T-helper 17 cell (primary cell): ENCODE measurements around the gene COBL. TPM values are rescaled to one million over a fixed set of nuclear protein-coding genes. Genes with fewer than 3 reads are reported as not detected.

Experiments
- ATAC-seq: fragments of 150-1000 bp; cut with Tn5 transposase; 2 replicates; pipeline ENCODE4 v1.10.0; 2021; ENCODE audit warnings: mild to moderate bottlenecking, moderate library complexity
- DNase-seq, 3 donors: peaks; one replicate each; pipeline versions ENCODE4 v3.0.0 to v3.0.0-alpha.2; 2020 to 2021
- H3K9me3 ChIP-seq: one replicate; pipeline ENCODE4 v1.7.0; 2013; ENCODE audit warnings: low read length, mild to moderate bottlenecking; ENCODE audit not compliant: control insufficient read depth, poor library complexity, severe bottlenecking
- H3K27ac Mint-ChIP-seq: one replicate; pipeline ENCODE4 v1.8.0; 2022; ENCODE audit warnings: mild to moderate bottlenecking, moderate library complexity, mixed read lengths
- H3K27me3 Mint-ChIP-seq: one replicate; pipeline ENCODE4 v1.8.0; 2022; ENCODE audit warnings: mixed read lengths
- H3K36me3 Mint-ChIP-seq: one replicate; pipeline ENCODE4 v1.8.0; 2022; ENCODE audit warnings: low read depth, mixed read lengths
- H3K4me1 Mint-ChIP-seq: one replicate; pipeline ENCODE4 v1.8.0; 2022; ENCODE audit warnings: mild to moderate bottlenecking, mixed read lengths
- H3K4me3 Mint-ChIP-seq: one replicate; pipeline ENCODE4 v1.8.0; 2022; ENCODE audit warnings: mild to moderate bottlenecking, moderate library complexity, mixed read lengths
- total RNA-seq, 4 donors: library from RNA in 2 of 4; stranded (reverse) in 2 of 4; gene quantifications; one replicate each; pipeline ENCODE4 v1.2.3 and lab custom pipeline; 2022 to 2026

COBL gene
- total RNA-seq, 2 donors from 2014 or later, result not detected

GRCh38 chr7:51256916-51257315 lies 59.7 kb downstream of the COBL start:
- Mint-ChIP-seq H3K27me3 (peaks cover 51% of the 10 kb centered on the region), H3K36me3 (no peaks in the 10 kb centered on the region), H3K4me3 (no peak overlapping the region), H3K27ac (no peak overlapping the region), H3K4me1 (no peaks in the 10 kb centered on the region)
- no peaks in the 10 kb centered on the region for H3K9me3 ChIP-seq
- DNase-seq, result no peak
- ATAC-seq, result no peak

GRCh38 chr7:51256209-51256781 lies 60.3 kb downstream of the COBL start:
- no peaks in the 10 kb centered on the region for H3K9me3 ChIP-seq
- Mint-ChIP-seq H3K27ac (no peak overlapping the region), H3K4me1 (no peaks in the 10 kb centered on the region), H3K36me3 (no peaks in the 10 kb centered on the region), H3K27me3 (peaks cover 51% of the 10 kb centered on the region), H3K4me3 (no peak overlapping the region)
- DNase-seq (no peak), ATAC-seq (no peak)

GRCh38 chr7:51255536-51256208 lies 60.9 kb downstream of the COBL start:
- Mint-ChIP-seq H3K4me3 (no peak overlapping the region), H3K27me3 (peaks cover 47% of the 10 kb centered on the region), H3K36me3 (no peaks in the 10 kb centered on the region), H3K4me1 (no peaks in the 10 kb centered on the region), H3K27ac (no peak overlapping the region)
- H3K9me3 ChIP-seq, result no peaks in the 10 kb centered on the region
- ATAC-seq (no peak), DNase-seq (no peak)

DNA sequence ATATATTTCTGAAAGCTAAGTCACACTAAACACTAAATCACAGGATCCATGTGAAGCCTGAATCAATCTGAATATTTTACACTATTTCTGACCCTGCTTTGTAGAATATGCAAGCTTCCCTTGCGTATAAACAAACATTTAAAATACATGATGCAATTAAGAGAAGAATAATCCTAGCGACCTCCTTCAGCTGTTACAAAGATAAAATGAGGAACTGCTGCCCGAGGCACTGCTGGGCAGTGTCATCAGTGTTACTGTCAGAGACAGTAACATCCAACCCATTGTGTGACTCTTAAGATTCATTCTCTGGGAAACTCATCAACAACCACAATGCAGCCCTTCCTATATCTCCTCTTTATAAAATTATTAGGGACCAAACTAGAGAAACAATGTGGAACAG lies 61.6 kb downstream of the COBL start:
- Mint-ChIP-seq H3K27me3 (peaks cover 47% of the 10 kb centered on the region), H3K4me3 (no peak overlapping the region), H3K27ac (no peak overlapping the region), H3K36me3 (no peaks in the 10 kb centered on the region), H3K4me1 (no peaks in the 10 kb centered on the region)
- H3K9me3 ChIP-seq, result no peaks in the 10 kb centered on the region
- ATAC-seq (no peak), DNase-seq (no peak)

GRCh38 chr7:51253157-51253556 lies 63.5 kb downstream of the COBL start:
- Mint-ChIP-seq H3K36me3 (no peaks in the 10 kb centered on the region), H3K27ac (no peak overlapping the region), H3K27me3 (peaks cover 40% of the 10 kb centered on the region), H3K4me1 (no peaks in the 10 kb centered on the region), H3K4me3 (no peak overlapping the region)
- ATAC-seq (no peak), DNase-seq (no peak)
- H3K9me3 ChIP-seq, result no peaks in the 10 kb centered on the region

DNA sequence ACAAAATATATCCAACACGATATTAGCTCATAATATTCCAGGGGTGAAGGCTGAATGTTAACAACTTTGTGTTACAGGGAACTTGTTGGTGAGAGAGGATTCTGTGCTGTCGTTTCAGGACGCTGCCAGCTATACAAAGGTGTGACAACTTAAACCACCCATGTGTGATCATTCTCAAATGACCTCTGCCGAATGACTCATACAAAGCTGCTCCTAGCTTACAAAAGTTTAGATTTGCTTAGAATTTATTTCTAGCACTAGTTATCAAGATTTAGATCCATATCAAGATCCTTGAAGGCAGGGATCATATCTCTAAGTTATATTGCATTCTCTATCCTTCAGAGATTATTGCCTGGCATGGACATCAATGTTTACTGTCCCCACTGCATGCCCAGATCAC lies 65.3 kb downstream of the COBL start:
- no peak for ATAC-seq

GRCh38 chr7:51250512-51250911 lies 66.1 kb downstream of the COBL start:
- Mint-ChIP-seq H3K27ac (no peak overlapping the region), H3K4me3 (no peak overlapping the region), H3K27me3 (peaks cover 43% of the 10 kb centered on the region), H3K36me3 (no peaks in the 10 kb centered on the region), H3K4me1 (no peaks in the 10 kb centered on the region)
- ATAC-seq (no peak), DNase-seq (no peak)
- H3K9me3 ChIP-seq, result no peaks in the 10 kb centered on the region

More for the DNA sequence above, 65.3 kb downstream of the COBL start:
- H3K27ac Mint-ChIP-seq, result no peak overlapping the region
- DNase-seq, result no peak
- H3K36me3 Mint-ChIP-seq, result no peaks in the 10 kb centered on the region
- H3K4me3 Mint-ChIP-seq, result no peak overlapping the region
- H3K27me3 Mint-ChIP-seq, result peaks cover 45% of the 10 kb centered on the region
- H3K9me3 ChIP-seq, result no peaks in the 10 kb centered on the region
- no peaks in the 10 kb centered on the region for H3K4me1 Mint-ChIP-seq

DNA sequence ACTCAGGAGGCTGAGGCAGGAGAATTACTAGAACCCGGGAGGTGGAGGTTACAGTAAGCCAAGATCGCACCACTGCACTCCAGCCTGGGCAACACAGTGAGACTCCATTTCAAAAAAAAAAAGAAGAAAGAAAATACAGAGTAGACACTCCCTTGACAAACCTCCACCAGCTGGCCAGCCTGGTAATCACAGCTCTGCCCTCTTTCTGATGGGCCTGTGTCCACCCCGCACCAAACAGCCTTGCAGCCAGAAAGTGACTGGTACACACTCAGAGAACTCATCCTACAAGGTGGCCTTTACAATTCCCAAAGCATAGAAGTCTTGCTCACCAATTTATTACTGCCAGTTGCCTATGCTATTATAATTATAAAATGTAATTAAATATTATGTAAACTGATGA lies 66.6 kb downstream of the COBL start:
- no peak for ATAC-seq
- H3K36me3 Mint-ChIP-seq, result no peaks in the 10 kb centered on the region

GRCh38 chr7:51249187-51249945 lies 67.2 kb downstream of the COBL start:
- no peaks in the 10 kb centered on the region for H3K9me3 ChIP-seq
- Mint-ChIP-seq H3K27ac (no peak overlapping the region), H3K36me3 (no peaks in the 10 kb centered on the region), H3K4me3 (no peak overlapping the region), H3K4me1 (no peaks in the 10 kb centered on the region), H3K27me3 (peaks cover 39% of the 10 kb centered on the region)
- DNase-seq, result no peak
- ATAC-seq, result no peak

More for the DNA sequence above, 66.6 kb downstream of the COBL start:
- no peaks in the 10 kb centered on the region for H3K4me1 Mint-ChIP-seq
- no peak overlapping the region for H3K4me3 Mint-ChIP-seq
- H3K9me3 ChIP-seq, result no peaks in the 10 kb centered on the region
- H3K27ac Mint-ChIP-seq, result no peak overlapping the region
- DNase-seq, result no peak
- H3K27me3 Mint-ChIP-seq, result peaks cover 39% of the 10 kb centered on the region

GRCh38 chr7:51246258-51247245 lies 70.1 kb downstream of the COBL start:
- H3K9me3 ChIP-seq, result no peaks in the 10 kb centered on the region
- Mint-ChIP-seq H3K4me1 (no peaks in the 10 kb centered on the region), H3K4me3 (no peak overlapping the region), H3K27me3 (peaks cover 36% of the 10 kb centered on the region), H3K27ac (no peak overlapping the region), H3K36me3 (no peaks in the 10 kb centered on the region)
- DNase-seq (no peak), ATAC-seq (no peak)

- no peaks in the 10 kb centered on the region for H3K9me3 ChIP-seq
- Mint-ChIP-seq H3K4me3 (no peak overlapping the region), H3K4me1 (no peaks in the 10 kb centered on the region), H3K27me3 (peaks cover 34% of the 10 kb centered on the region), H3K27ac (no peak overlapping the region), H3K36me3 (no peaks in the 10 kb centered on the region)
- DNase-seq (no peak), ATAC-seq (no peak)
Measured at GRCh38 chr7:51244885-51245284, 71.7 kb downstream of the COBL start.

DNA sequence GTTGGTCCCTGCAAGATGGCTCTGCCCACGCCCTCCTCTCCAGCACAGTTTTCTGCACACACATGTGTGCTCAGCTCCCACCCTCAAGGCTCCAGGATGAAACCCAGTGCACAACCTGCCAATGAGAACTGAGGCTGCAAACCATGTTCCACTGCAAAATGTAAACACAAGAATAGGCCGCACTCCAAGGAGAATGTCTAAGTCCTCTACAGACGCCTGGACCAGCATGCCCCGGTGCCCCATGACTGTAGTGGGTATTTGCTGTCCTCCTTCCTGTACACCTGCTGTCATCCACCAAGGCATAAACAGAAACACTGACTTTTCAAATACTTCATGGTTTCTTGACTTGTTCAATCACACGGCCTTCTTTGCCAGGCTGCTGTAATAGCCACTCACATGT lies 72.6 kb downstream of the COBL start:
- H3K4me1 Mint-ChIP-seq, result peaks cover 2% of the 10 kb centered on the region

GRCh38 chr7:51243631-51244030 lies 73.0 kb downstream of the COBL start:
- DNase-seq (no peak), ATAC-seq (no peak)
- Mint-ChIP-seq H3K36me3 (no peaks in the 10 kb centered on the region), H3K4me3 (no peak overlapping the region), H3K27ac (no peak overlapping the region), H3K4me1 (peaks cover 2% of the 10 kb centered on the region), H3K27me3 (peaks cover 34% of the 10 kb centered on the region)
- no peaks in the 10 kb centered on the region for H3K9me3 ChIP-seq

More for the DNA sequence above, 72.6 kb downstream of the COBL start:
- ATAC-seq (no peak), DNase-seq (no peak)
- peaks cover 34% of the 10 kb centered on the region for H3K27me3 Mint-ChIP-seq
- H3K4me3 Mint-ChIP-seq, result no peak overlapping the region
- H3K36me3 Mint-ChIP-seq, result no peaks in the 10 kb centered on the region
- H3K27ac Mint-ChIP-seq, result no peak overlapping the region
- no peaks in the 10 kb centered on the region for H3K9me3 ChIP-seq
